ENCODE data around the gene EPHB1.

DNA sequence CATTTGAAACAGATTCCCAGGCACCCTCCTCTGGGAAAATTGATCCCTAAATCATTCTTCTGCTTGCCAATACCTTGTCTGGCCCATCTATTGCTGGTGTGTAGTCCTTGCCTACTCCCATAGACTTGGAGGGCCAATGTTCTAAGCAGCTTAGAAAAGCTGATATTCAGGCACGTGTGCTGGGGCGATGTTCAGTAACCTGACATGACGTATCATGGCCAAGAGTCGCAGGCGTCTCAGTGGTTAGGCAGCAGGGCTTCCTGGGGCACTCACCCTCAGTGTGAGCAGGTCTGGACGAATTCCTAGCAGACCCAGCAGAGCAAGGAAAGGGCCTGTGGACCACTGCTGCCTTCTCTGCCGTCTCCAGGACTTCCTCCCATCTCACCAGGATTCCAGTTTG, 21.6 kb downstream of the EPHB1 start:
- TF ChIP-seq, protein P1, sequence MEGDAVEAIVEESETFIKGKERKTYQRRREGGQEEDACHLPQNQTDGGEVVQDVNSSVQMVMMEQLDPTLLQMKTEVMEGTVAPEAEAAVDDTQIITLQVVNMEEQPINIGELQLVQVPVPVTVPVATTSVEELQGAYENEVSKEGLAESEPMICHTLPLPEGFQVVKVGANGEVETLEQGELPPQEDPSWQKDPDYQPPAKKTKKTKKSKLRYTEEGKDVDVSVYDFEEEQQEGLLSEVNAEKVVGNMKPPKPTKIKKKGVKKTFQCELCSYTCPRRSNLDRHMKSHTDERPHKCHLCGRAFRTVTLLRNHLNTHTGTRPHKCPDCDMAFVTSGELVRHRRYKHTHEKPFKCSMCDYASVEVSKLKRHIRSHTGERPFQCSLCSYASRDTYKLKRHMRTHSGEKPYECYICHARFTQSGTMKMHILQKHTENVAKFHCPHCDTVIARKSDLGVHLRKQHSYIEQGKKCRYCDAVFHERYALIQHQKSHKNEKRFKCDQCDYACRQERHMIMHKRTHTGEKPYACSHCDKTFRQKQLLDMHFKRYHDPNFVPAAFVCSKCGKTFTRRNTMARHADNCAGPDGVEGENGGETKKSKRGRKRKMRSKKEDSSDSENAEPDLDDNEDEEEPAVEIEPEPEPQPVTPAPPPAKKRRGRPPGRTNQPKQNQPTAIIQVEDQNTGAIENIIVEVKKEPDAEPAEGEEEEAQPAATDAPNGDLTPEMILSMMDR (IDR thresholded peaks at IDR 0.05; ENCODE audit: extremely low read depth in 1 of 2, insufficient read depth in 1 of 2, low read depth in 1 of 2, low read length in 2 of 2): no peak
- TF ChIP-seq POLR2A (IDR thresholded peaks at IDR 0.05; ENCODE audit: low read depth, low read length) (no peak), EZH2 (IDR thresholded peaks at IDR 0.05; ENCODE audit: borderline replicate concordance, low read depth, low read length, severe bottlenecking) (no peak)
